ENCODE results near the gene RPP25L. TPM values are rescaled to one million over a fixed set of nuclear protein-coding genes. Genes with fewer than 3 reads are reported as not detected.

Gene RPP25L
- total RNA-seq, 1 experiment from 2014 or later = 30.8 TPM

DNA sequence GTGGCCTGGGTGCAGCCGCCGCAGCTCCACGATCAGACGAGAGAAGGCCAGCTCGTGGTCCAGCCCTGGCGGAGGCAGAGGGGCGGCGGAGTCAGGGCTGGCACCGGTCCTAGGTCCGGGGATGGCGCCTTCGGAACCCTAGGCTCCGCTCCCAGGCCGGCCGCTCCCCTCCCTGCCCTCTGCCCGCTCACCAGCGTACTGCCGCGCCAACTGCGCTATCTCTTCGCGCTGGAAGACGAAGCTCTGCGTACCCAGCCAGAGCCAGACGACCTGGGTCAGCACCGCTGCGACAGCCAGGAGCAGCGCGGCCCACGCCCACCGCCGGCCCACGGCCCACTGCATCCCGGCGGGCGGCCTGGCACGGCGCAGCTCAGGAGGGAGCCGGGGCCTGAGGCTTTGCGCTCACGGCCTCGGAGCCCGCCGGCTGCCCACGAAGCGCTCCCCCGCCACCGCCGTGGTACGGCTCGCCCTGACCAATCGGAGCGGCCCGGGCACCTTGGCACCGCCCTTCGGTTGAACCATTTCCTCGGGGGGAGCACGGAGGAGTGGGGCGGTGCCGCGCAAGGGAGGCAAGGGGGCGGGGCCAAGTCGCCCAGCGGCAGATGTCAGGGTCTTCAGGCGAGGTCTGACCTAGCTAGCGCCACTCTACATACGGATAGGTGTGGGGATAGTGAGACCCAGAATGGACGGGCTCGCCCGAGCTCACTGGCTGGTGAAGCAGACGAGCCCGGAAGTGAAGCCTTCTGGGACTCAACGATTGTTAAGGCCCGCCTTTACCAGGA is 25.6 kb upstream of the RPP25L start, which contains the start of gene SIGMAR1:
TSS of gene SIGMAR1 (minus strand) at position 432 of the 782 bp plus-strand sequence. CDS start at position 342, 90 bp downstream.
- peak; percentile 96 for DNase-seq (ENCODE audit: low read depth)

DNA sequence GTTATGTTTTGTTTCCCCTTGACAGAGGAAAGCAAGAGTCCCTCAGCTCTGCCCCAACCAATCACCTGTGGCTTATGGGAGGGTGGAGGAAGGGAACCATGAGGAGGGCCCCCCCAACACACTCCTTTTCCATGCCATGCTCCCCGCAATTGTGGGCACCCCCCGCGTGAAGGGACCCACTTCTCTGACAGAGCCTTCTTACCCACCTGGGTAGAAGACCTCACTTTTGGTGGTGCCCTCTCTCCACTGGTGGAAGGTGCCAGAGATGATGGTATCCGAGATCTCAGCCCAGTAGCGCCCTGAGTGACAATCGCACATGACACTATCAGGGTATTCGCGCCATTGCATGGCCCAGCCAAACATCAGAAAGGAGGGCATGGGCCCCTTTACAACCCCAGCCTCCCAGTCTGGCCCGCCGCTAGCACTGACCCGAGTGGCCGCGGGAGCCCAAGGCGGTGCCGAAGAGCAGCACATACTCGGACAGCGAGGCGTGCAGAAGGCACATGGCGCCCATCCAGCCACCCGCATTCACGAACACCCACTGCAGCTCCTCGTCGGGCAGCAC is 25.0 kb upstream of the RPP25L start:
- DNase-seq (ENCODE audit: low read depth) = no peak

- DNase-seq (ENCODE audit: low read depth) = no peak
Measured at GRCh38 chr9:34635556-34635955, 23.7 kb upstream of the RPP25L start.

- DNase-seq (ENCODE audit: low read depth) = no peak
Measured at GRCh38 chr9:34634551-34635248, 22.8 kb upstream of the RPP25L start.

GRCh38 chr9:34633851-34634550 is 22.1 kb upstream of the RPP25L start:
- peak; percentile 68 for DNase-seq (ENCODE audit: low read depth)

DNA sequence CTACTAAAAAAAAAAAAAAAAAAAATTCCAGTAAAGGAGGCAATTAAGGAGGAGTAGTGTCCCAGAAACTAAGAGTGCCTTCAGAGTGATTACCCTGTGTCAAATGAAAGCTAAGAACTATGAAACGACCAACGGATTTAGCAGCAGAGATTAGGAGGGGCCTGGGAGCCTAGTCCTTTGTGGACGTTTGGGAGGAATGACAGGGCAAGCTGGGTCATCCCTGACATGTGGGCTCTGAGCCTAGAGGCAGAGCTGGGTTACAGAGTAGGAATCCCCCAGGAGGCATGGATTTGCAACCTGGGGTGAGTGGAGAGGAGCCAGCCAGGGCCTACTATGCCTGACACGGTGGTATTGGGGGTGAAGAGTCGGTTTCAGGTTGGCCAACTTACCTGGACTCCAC is 21.3 kb upstream of the RPP25L start:
- no peak for DNase-seq (ENCODE audit: low read depth)

DNA sequence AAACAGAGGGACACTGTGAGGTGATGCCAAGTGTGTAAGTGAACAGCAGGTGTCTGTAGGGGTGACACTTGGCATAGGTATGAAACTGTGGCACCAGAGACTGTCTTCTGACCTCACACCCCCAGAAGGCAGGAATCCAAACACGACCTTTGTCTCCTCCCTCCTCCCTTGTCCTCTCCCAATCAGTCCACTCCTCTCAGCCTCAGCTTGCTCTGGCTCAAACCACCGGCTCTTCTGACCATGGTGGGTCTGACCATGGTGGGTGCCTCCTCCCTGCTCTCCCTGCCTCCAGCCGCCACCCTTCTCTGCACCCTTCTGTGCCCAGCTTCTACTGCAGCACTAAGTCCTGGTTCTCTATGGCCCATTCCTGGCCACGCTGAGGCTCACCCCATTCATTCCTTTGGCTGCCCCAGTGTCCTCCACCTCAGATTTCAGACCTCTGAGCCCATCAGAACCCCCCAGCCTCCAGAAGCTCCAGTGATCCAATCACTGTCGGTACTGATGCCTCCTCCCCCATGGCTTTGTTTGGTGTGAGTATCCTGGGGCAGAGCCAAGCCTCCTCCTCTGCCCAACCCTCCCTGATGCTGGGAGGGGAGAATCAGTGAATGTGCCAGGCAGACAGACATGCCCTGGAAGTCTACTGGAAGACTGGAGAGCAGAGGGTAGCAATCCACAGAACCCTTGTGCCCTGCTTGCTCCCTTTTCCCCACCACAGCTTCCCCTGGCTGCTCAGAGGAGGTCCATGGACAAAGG is 18.7 kb upstream of the RPP25L start:
- DNase-seq (ENCODE audit: low read depth) = no peak

- no peak for DNase-seq (ENCODE audit: low read depth)
Measured at GRCh38 chr9:34629491-34629808, 17.6 kb upstream of the RPP25L start.

- DNase-seq (ENCODE audit: low read depth) = peak; percentile 51
Measured at GRCh38 chr9:34628656-34629490, 17.0 kb upstream of the RPP25L start, which contains the start of gene ARID3C. TSS of gene ARID3C (minus strand) at chr9:34629066. CDS start at chr9:34628014, 1,052 bp downstream.

- no peak for DNase-seq (ENCODE audit: low read depth)
Measured at GRCh38 chr9:34627716-34628655, 16.1 kb upstream of the RPP25L start.

- no peak for DNase-seq (ENCODE audit: low read depth)
Measured at GRCh38 chr9:34625186-34625486, 13.2 kb upstream of the RPP25L start.

- no peak for DNase-seq (ENCODE audit: low read depth)
Measured at GRCh38 chr9:34624475-34625185, 12.7 kb upstream of the RPP25L start.

- DNase-seq (ENCODE audit: low read depth) = no peak
Measured at GRCh38 chr9:34623374-34624235, 11.7 kb upstream of the RPP25L start.

GRCh38 chr9:34620061-34620994 is 8.4 kb upstream of the RPP25L start, which contains the start of gene DCTN3:
TSS of gene DCTN3 (minus strand) at chr9:34620495. CDS start at chr9:34620464, 31 bp downstream.
- peak; percentile 97 for DNase-seq (ENCODE audit: low read depth)

GRCh38 chr9:34615132-34615531 is 3.2 kb upstream of the RPP25L start:
- DNase-seq (ENCODE audit: low read depth) = no peak

DNA sequence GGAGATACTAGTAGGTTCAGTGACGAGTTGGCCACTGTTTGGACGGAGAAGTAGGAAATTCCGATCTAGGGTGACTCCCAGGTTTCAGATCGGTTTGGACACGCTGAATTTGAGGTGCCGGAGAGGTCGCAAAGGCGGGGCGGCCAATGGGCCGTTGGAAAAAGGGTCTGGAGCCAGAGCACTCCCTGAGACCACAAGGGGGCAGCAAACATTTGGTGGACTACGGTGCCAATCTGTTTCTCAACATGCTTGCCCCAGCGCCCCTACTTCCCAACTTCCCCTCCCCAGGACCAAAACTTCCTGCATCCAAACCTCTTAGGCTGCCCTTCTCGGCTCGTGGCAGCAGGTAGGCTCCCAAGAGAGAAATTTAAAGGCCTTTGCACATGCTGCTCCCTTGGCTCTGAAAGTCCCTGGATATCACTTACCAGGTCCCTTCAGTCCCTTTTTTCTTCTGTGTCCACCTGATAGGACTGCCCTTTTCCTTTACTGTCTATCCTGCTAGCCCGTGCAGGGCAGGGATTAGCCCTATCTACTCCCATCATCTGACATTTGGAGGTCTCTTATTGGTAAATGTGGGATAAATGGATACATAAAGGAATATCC is 992 bp upstream of the RPP25L start:
- DNase-seq (ENCODE audit: low read depth) = peak; percentile 86
